SK-N-SH treated with all-trans-retinoic acid at 6 μM for 48 hours (cell line): ENCODE data around the gene MFF.

Source experiments
- ATAC-seq: fragments of 200-7000 bp; cut with Tn5 transposase; 3 replicates; pipeline ENCODE4 v1.9.1; 2020; ENCODE audit warnings: mild to moderate bottlenecking, moderate library complexity
- ARNTL ChIP-seq: fragments of 450-650 bp; formaldehyde crosslinking; IDR thresholded peaks from 2 replicates; pipeline ENCODE4 v1.5.0; 2020; ENCODE audit warnings: low read depth, mild to moderate bottlenecking, moderate library complexity, borderline replicate concordance
- BACH2 ChIP-seq: fragments of 250-450 bp; sonication (Bioruptor Pico); IDR thresholded peaks from 2 replicates; pipeline ENCODE4 v1.9.0; 2021; ENCODE audit warnings: mild to moderate bottlenecking, borderline replicate concordance
- CREB5 ChIP-seq: fragments of 250-450 bp; sonication (Bioruptor Pico); IDR thresholded peaks from 2 replicates; pipeline ENCODE4 v1.5.1; 2020; ENCODE audit warnings: low read depth, mild to moderate bottlenecking, moderate library complexity
- CSDC2 ChIP-seq: fragments of 250-450 bp; sonication (Bioruptor Pico); IDR thresholded peaks from 2 replicates; pipeline ENCODE4 v1.5.0; 2020; ENCODE audit warnings: mild to moderate bottlenecking, moderate library complexity
- CSRNP3 ChIP-seq: fragments of 250-450 bp; sonication (Bioruptor Pico); IDR thresholded peaks from 2 replicates; pipeline ENCODE4 v1.5.1; 2021; ENCODE audit warnings: mild to moderate bottlenecking, moderate library complexity
- ESRRG ChIP-seq: fragments of 250-450 bp; sonication (Bioruptor Pico); IDR thresholded peaks from 2 replicates; pipeline ENCODE4 v1.6.1; 2021; ENCODE audit warnings: mild to moderate bottlenecking
- GLIS3 ChIP-seq: fragments of 250-450 bp; sonication (Bioruptor Pico); IDR thresholded peaks from 2 replicates; pipeline ENCODE4 v1.5.0; 2020; ENCODE audit warnings: mild to moderate bottlenecking, moderate library complexity
- ISL1 ChIP-seq: fragments of 250-450 bp; sonication (Bioruptor Pico); IDR thresholded peaks from 2 replicates; pipeline ENCODE4 v2.1.2; 2022; ENCODE audit warnings: mild to moderate bottlenecking, moderate library complexity
- OSR1 ChIP-seq: fragments of 250-450 bp; sonication (Bioruptor Pico); IDR thresholded peaks from 2 replicates; pipeline ENCODE4 v1.8.0; 2022; ENCODE audit warnings: moderate library complexity, mild to moderate bottlenecking, inconsistent platforms
- PATZ1 ChIP-seq: fragments of 250-450 bp; sonication (Bioruptor Pico); IDR thresholded peaks from 2 replicates; pipeline ENCODE4 v1.8.0; 2020; ENCODE audit warnings: mild to moderate bottlenecking, moderate library complexity, borderline replicate concordance
- POU6F1 ChIP-seq: fragments of 250-450 bp; sonication (Bioruptor Pico); IDR thresholded peaks from 2 replicates; pipeline ENCODE4 v1.8.0; 2021; ENCODE audit warnings: low read depth, mild to moderate bottlenecking, moderate library complexity, borderline replicate concordance
- PPARA ChIP-seq: fragments of 250-450 bp; sonication (Bioruptor Pico); IDR thresholded peaks from 2 replicates; pipeline ENCODE4 v1.5.0; 2020; ENCODE audit warnings: mild to moderate bottlenecking, borderline replicate concordance
- RARB ChIP-seq: fragments of 250-450 bp; sonication (Bioruptor Pico); IDR thresholded peaks from 2 replicates; pipeline ENCODE4 v1.8.0; 2021; ENCODE audit warnings: mild to moderate bottlenecking, moderate library complexity
- SNAI2 ChIP-seq: fragments of 250-450 bp; sonication (Bioruptor Pico); IDR thresholded peaks from 2 replicates; pipeline ENCODE4 v1.5.0; 2020; ENCODE audit warnings: mild to moderate bottlenecking, moderate library complexity
- TCF4 ChIP-seq: fragments of 250-450 bp; sonication (Bioruptor Pico); IDR thresholded peaks from 2 replicates; pipeline ENCODE4 v1.8.0; 2021; ENCODE audit warnings: mild to moderate bottlenecking, moderate library complexity, borderline replicate concordance
- ZC3H10 ChIP-seq: fragments of 250-450 bp; sonication (Bioruptor Pico); IDR thresholded peaks from 2 replicates; pipeline ENCODE4 v1.5.1; 2021; ENCODE audit warnings: mild to moderate bottlenecking, moderate library complexity
- ZFP30 ChIP-seq: fragments of 450-650 bp; formaldehyde crosslinking; IDR thresholded peaks from 2 replicates; pipeline ENCODE4 v1.5.0; 2022; ENCODE audit warnings: mild to moderate bottlenecking, moderate library complexity
- ZNF565 ChIP-seq: fragments of 450-650 bp; formaldehyde crosslinking; conservative IDR thresholded peaks from 2 replicates; pipeline ENCODE4 v1.5.0; 2020; ENCODE audit warnings: low read depth, mild to moderate bottlenecking, moderate library complexity
- ZNF70 ChIP-seq: fragments of 450-650 bp; formaldehyde crosslinking; IDR thresholded peaks from 2 replicates; pipeline ENCODE4 v1.5.0; 2020; ENCODE audit warnings: mild to moderate bottlenecking, moderate library complexity

Gene MFF

GRCh38 chr2:227348324-227348723, 23.3 kb downstream of the MFF start:
- TF ChIP-seq ZFP30 (no peak), BACH2 (CRISPR knock-in tag) (no peak), PATZ1 (CRISPR knock-in tag) (no peak), CREB5 (CRISPR knock-in tag) (no peak), ZNF70 (CRISPR knock-in tag) (no peak)
- ATAC-seq = no peak

GRCh38 chr2:227349989-227350612, 25.1 kb downstream of the MFF start:
- ATAC-seq = no peak
- no peak for TF ChIP-seq SNAI2 (CRISPR knock-in tag)
- TF ChIP-seq ISL1 (CRISPR knock-in tag) = no peak
- TF ChIP-seq CSRNP3 (CRISPR knock-in tag) = no peak
- TF ChIP-seq ESRRG = no peak
- TF ChIP-seq OSR1 (CRISPR knock-in tag) = no peak
- no peak for TF ChIP-seq ZNF70 (CRISPR knock-in tag)
- TF ChIP-seq ZC3H10 (CRISPR knock-in tag) = no peak
- TF ChIP-seq ZNF565 (CRISPR knock-in tag) = no peak
- no peak for TF ChIP-seq POU6F1 (CRISPR knock-in tag)
- no peak for TF ChIP-seq PATZ1 (CRISPR knock-in tag)
- no peak for TF ChIP-seq GLIS3
- TF ChIP-seq ZFP30 = no peak
- no peak for TF ChIP-seq CREB5 (CRISPR knock-in tag)
- TF ChIP-seq BACH2 (CRISPR knock-in tag) = no peak
- TF ChIP-seq PPARA (CRISPR knock-in tag) = no peak
- TF ChIP-seq TCF4 (CRISPR knock-in tag) = no peak

GRCh38 chr2:227351639-227352038, 26.6 kb downstream of the MFF start:
- TF ChIP-seq ZNF565 (CRISPR knock-in tag) = no peak
- TF ChIP-seq, all 23 proteins: peak for 0
- no peak for ATAC-seq

- ATAC-seq = no peak
- no peak for TF ChIP-seq SNAI2 (CRISPR knock-in tag)
- no peak for TF ChIP-seq ARNTL (CRISPR knock-in tag)
- no peak for TF ChIP-seq OSR1 (CRISPR knock-in tag)
- TF ChIP-seq POU6F1 (CRISPR knock-in tag) = no peak
- TF ChIP-seq CSRNP3 (CRISPR knock-in tag) = no peak
- no peak for TF ChIP-seq PATZ1 (CRISPR knock-in tag)
- TF ChIP-seq ZFP30 = no peak
- TF ChIP-seq TCF4 (CRISPR knock-in tag) = no peak
- no peak for TF ChIP-seq ZNF70 (CRISPR knock-in tag)
- no peak for TF ChIP-seq ESRRG
- TF ChIP-seq ZNF565 (CRISPR knock-in tag) = no peak
- no peak for TF ChIP-seq RARB (CRISPR knock-in tag)
- TF ChIP-seq CSDC2 = no peak
Measured at GRCh38 chr2:227360351-227360750, 35.3 kb downstream of the MFF start.
